DMS 273 (cell line): ENCODE data around the gene SMCO4.
"Not testable (repeated sequence)": the region's sequence is repeated elsewhere in the genome, so short reads cannot be mapped to it uniquely, and the experiment has no call there.

Experiments
- DNase-seq: peaks from one replicate; lab custom pipeline; 2025; ENCODE audit not compliant: unreplicated experiment; lab: John Stamatoyannopoulos, UW

The SMCO4 gene

GRCh38 chr11:93480756-93481155 is 62.4 kb downstream of the SMCO4 start:
- DNase-seq: no peak

- DNase-seq: no peak
Measured at GRCh38 chr11:93480256-93480655, 62.9 kb downstream of the SMCO4 start.

- no peak for DNase-seq
Measured at GRCh38 chr11:93478841-93479240, 64.3 kb downstream of the SMCO4 start.

GRCh38 chr11:93477684-93478234 is 65.4 kb downstream of the SMCO4 start:
- DNase-seq: no peak

GRCh38 chr11:93476796-93477195 is 66.4 kb downstream of the SMCO4 start:
- no peak for DNase-seq

GRCh38 chr11:93474123-93474522 is 69.1 kb downstream of the SMCO4 start:
- peak; percentile 2 for DNase-seq

GRCh38 chr11:93468290-93468689 is 74.9 kb downstream of the SMCO4 start:
- DNase-seq: no peak

- DNase-seq: no peak
Measured at GRCh38 chr11:93467054-93467453, 76.1 kb downstream of the SMCO4 start.

GRCh38 chr11:93464927-93465540 is 78.2 kb downstream of the SMCO4 start:
- no peak for DNase-seq

GRCh38 chr11:93463666-93464065 is 79.5 kb downstream of the SMCO4 start:
- not testable (repeated sequence) for DNase-seq

- DNase-seq: no peak
Measured at GRCh38 chr11:93458286-93458685, 84.9 kb downstream of the SMCO4 start.

- no peak for DNase-seq
Measured at GRCh38 chr11:93444617-93445073, 98.5 kb downstream of the SMCO4 start.

- not testable (repeated sequence) for DNase-seq
Measured at GRCh38 chr11:93443232-93443631, 100.0 kb downstream of the SMCO4 start.

GRCh38 chr11:93432247-93432646 is 110.9 kb downstream of the SMCO4 start:
- no peak for DNase-seq
